ENCODE measurements around the gene CACNA2D3. TPM values are rescaled to one million over a fixed set of nuclear protein-coding genes. Genes with fewer than 3 reads are reported as not detected.

Gene CACNA2D3
- total RNA-seq, 2 experiments from 2014 or later, result not detected

GRCh38 chr3:54777141-54777540 is 654.8 kb downstream of the CACNA2D3 start:
- H3K27ac ChIP-seq (ENCODE audit: low read depth, low read length, poor library complexity, severe bottlenecking), result no peak overlapping the region
- H2AFZ ChIP-seq (ENCODE audit: low read length), result no peak overlapping the region
- ChIA-PET POLR2A (no interaction called here), CTCF (ENCODE audit: unreplicated experiment) (no interaction called here)
- H3K4me2 ChIP-seq (ENCODE audit: low read length), result no peak overlapping the region
- no peak for DNase-seq (ENCODE audit: low spot score)
- H3K79me2 ChIP-seq (ENCODE audit: insufficient read depth, low read depth, low read length), result no peaks in the 10 kb centered on the region
- no peaks in the 10 kb centered on the region for H3K9me2 ChIP-seq (ENCODE audit: insufficient read depth, low read length)
- no peaks in the 10 kb centered on the region for H3K36me3 ChIP-seq (ENCODE audit: insufficient read depth, low read length)
- intact Hi-C loops (cut with micrococcal nuclease; ENCODE audit: unreplicated experiment), result no loop called here
- TF ChIP-seq CTCF (conservative IDR thresholded peaks at IDR 0.05; ENCODE audit: low read length) (no peak), EZH2phosphoT487 (IDR thresholded peaks at IDR 0.05; ENCODE audit: borderline replicate concordance, low read depth, low read length) (no peak)
- BruUV-seq (replicated peaks), result no TSS peak
- no peaks in the 10 kb centered on the region for H4K20me1 ChIP-seq (ENCODE audit: insufficient read depth, low read length)
- no peaks in the 10 kb centered on the region for H3K9me3 ChIP-seq (ENCODE audit: low read length)
- no peaks in the 10 kb centered on the region for H3K4me1 ChIP-seq (ENCODE audit: insufficient read depth, low read length, poor library complexity, severe bottlenecking)
- no peak overlapping the region for H3K4me3 ChIP-seq (ENCODE audit: low read depth, low read length, poor library complexity, severe bottlenecking)

- Histone ChIP-seq H2AFZ (ENCODE audit: low read length) (no peak overlapping the region), H3K27ac (ENCODE audit: low read depth, low read length, poor library complexity, severe bottlenecking) (no peak overlapping the region), H3K36me3 (ENCODE audit: insufficient read depth, low read length) (no peaks in the 10 kb centered on the region), H4K20me1 (ENCODE audit: insufficient read depth, low read length) (no peaks in the 10 kb centered on the region), H3K4me3 (ENCODE audit: low read depth, low read length, poor library complexity, severe bottlenecking) (no peak overlapping the region), H3K79me2 (ENCODE audit: insufficient read depth, low read depth, low read length) (no peaks in the 10 kb centered on the region), H3K4me1 (ENCODE audit: insufficient read depth, low read length, poor library complexity, severe bottlenecking) (no peaks in the 10 kb centered on the region), H3K9me3 (ENCODE audit: low read length) (no peaks in the 10 kb centered on the region), H3K4me2 (ENCODE audit: low read length) (no peak overlapping the region), H3K9me2 (ENCODE audit: insufficient read depth, low read length) (no peaks in the 10 kb centered on the region)
- BruUV-seq (replicated peaks), result no TSS peak
- intact Hi-C loops (cut with micrococcal nuclease; ENCODE audit: unreplicated experiment), result no loop called here
- POLR2A ChIA-PET, result no interaction called here
- TF ChIP-seq EZH2phosphoT487 (IDR thresholded peaks at IDR 0.05; ENCODE audit: borderline replicate concordance, low read depth, low read length), result no peak
- no peak for TF ChIP-seq CTCF (conservative IDR thresholded peaks at IDR 0.05; ENCODE audit: low read length)
- no peak for DNase-seq (ENCODE audit: low spot score)
- CTCF ChIA-PET (ENCODE audit: unreplicated experiment), result no interaction called here
These were observed 658.0 kb downstream of the CACNA2D3 start for GRCh38 chr3:54780336-54780735.

- Histone ChIP-seq H4K20me1 (ENCODE audit: insufficient read depth, low read length) (no peaks in the 10 kb centered on the region), H3K27ac (ENCODE audit: low read depth, low read length, poor library complexity, severe bottlenecking) (no peak overlapping the region), H3K4me2 (ENCODE audit: low read length) (no peak overlapping the region), H3K9me3 (ENCODE audit: low read length) (no peaks in the 10 kb centered on the region), H3K36me3 (ENCODE audit: insufficient read depth, low read length) (no peaks in the 10 kb centered on the region), H3K79me2 (ENCODE audit: insufficient read depth, low read depth, low read length) (no peaks in the 10 kb centered on the region), H3K4me1 (ENCODE audit: insufficient read depth, low read length, poor library complexity, severe bottlenecking) (no peaks in the 10 kb centered on the region), H2AFZ (ENCODE audit: low read length) (no peak overlapping the region), H3K9me2 (ENCODE audit: insufficient read depth, low read length) (no peaks in the 10 kb centered on the region), H3K4me3 (ENCODE audit: low read depth, low read length, poor library complexity, severe bottlenecking) (no peak overlapping the region)
- BruUV-seq (replicated peaks), result no TSS peak
- ChIA-PET CTCF (ENCODE audit: unreplicated experiment) (no interaction called here), POLR2A (no interaction called here)
- no peak for TF ChIP-seq CTCF (conservative IDR thresholded peaks at IDR 0.05; ENCODE audit: low read length)
- no peak for TF ChIP-seq EZH2phosphoT487 (IDR thresholded peaks at IDR 0.05; ENCODE audit: borderline replicate concordance, low read depth, low read length)
- DNase-seq (ENCODE audit: low spot score), result no peak
- intact Hi-C loops (cut with micrococcal nuclease; ENCODE audit: unreplicated experiment), result no loop called here
These were observed 659.4 kb downstream of the CACNA2D3 start for GRCh38 chr3:54781728-54782127.
